Measurements from ENCODE around the gene ZNF208. TPM values are rescaled to one million over a fixed set of nuclear protein-coding genes. Genes with fewer than 3 reads are reported as not detected.
"Not testable (repeated sequence)": the region's sequence is repeated elsewhere in the genome, so short reads cannot be mapped to it uniquely, and the experiment has no call there.

The ZNF208 gene
- total RNA-seq (2014; rRNA removed; shearing (Covaris generic)): 0.33 and 2.8 TPM in 2 replicates

DNA sequence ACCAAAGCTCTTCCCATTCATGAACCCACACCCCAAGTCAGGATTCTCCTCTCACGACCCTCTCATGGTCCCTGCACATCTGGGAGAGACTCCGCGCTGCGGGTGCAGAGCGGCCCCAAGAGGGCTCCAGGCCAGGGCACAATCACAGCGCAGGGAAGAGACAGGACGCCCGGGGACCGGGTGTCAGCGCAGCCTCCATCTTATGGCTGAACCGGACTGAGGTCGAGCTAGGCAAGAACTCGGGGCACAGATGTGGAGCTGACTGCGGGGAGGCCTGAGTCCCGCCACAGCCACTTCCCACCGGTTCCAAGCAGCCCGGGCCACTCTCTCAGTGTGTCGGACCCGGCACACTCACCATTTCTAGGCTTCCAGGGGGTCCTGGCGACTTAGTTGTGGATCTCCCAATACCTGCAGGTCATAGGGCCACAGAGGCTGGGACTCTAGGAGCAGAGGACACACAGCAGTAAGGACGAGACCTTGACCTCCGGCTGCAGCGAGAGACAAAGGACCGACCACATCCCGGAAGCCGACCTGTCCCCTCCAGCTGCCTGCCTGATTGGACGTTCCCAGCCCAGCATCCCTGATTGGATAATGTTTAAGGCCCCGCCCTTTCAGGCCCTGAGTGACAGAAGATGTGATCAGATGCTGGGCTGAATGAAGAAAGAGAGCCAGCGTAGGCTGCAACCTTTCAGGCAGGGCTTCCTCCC lies at the start of gene ZNF208:
TSS of gene ZNF208 (minus strand) at position 507 of the 707 bp plus-strand sequence. CDS start at position 358, 149 bp downstream.
- peak; percentile 6 for DNase-seq (ENCODE audit: low spot score)

DNA sequence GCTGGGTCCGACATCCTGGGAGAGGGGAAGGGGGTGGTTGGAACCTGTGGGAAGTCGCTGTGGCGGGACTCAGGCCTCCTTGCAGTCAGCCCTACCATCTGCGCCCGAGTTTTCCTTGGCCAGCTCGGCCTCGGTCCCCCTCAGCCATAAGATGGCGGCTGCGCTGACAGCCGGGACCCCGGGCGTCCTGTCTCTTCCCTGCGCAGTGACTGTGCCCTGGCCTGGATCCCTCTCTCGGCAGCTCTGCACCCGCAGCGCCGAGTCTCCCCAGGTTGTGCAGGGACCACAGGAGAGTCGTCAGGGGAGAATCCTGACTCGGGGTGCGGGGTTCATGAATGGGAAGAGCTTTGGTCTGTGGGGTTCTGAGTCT lies 41.9 kb upstream of the ZNF208 start:
- no peak for DNase-seq (ENCODE audit: low spot score)

DNA sequence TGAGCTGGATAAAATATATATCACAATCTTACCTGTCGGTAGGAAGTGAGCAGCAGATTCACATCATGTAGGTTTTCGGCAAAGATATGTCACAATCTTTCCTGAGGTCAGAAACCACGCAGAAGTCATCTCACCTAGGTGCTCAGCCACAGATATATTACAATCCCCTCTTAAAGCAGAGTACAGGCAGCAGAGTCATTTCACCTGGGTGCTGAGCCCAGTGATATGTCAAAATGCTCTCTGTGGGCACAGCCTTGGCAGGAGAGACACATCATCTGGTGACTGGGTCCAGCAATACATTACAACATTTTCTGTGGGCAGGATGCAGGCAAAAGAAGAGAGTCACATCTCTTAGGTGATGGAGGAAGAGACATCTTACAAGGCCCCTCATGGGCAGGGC lies 30.4 kb upstream of the ZNF208 start:
- DNase-seq (ENCODE audit: low spot score): not testable (repeated sequence)

DNA sequence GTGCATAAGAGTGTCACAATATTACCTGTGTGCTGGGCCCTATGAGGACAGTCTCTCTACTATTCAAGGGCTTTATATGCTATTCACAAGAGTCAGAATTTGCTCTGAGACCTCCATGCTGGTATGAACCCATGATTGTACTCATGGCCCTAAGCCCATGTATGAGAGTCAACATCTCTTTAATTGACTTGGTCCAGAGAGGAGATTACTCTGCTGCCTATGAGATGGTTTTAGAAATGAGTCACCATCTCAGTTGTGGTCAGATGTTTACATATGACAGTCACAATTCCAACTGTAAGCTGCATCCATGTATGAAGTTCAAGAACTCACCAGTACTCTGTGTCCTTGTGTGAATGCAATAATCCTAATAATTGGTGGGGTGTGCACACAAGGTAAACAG lies 19.9 kb upstream of the ZNF208 start:
- DNase-seq (ENCODE audit: low spot score): no peak

DNA sequence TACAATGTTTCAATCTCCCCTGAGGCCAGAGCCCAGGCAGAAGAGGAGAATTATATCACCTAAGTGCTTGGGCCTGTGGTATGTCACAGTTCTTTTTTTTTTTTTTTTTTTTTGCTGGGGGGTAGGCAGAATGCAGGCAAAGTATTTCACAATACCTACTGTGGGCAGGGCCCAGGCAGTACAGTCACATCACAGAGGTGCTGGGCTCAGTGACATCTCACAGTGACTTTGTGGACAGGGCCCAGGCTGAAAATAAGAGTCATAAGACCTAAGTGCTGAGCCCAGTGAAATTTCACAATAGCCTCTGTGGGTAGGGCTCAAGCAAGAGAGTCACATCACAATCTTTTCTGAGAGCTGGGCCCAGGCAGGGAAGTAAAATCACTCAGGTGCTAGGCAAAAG lies 15.9 kb upstream of the ZNF208 start:
- DNase-seq (ENCODE audit: low spot score): no peak

DNA sequence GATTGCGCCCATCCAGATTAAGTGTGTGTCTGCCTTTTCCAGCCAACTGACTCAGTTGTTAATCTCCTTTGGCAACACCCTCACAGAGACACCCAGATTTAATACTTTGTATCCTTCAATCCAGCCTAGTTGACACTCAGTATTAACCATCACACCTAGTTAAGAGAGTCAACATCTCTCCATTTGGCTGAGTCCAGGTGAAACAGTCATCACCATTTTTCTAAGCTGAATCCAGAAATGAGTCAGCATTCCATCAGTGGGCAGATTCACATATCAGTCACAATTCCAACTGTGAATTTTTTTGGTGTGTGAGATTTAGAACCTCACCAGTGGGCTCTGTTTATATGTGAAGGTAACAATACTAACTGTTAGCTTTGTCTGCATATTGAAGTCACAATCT lies 14.8 kb upstream of the ZNF208 start:
- DNase-seq (ENCODE audit: low spot score): not testable (repeated sequence)

DNA sequence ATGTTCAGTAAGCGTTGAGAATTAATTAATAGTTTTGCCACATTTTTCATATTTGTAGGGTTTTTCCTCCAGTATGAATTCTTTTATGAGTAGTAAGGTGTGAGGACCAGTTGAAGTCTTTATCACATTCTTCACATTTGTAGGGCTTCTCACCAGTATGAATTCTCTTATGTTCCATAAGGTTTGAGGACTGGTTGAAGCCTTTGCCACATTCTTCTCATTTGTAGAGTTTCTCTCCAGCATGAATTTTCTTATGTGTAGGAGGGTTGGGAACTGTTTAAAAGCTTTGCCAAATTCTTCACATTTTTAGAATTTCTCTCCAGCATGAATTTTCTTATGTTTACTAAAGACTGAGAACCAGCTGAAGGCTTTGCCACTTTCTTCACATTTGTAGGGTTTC lies 40.3 kb downstream of the ZNF208 start:
- no peak for DNase-seq (ENCODE audit: low spot score)

DNA sequence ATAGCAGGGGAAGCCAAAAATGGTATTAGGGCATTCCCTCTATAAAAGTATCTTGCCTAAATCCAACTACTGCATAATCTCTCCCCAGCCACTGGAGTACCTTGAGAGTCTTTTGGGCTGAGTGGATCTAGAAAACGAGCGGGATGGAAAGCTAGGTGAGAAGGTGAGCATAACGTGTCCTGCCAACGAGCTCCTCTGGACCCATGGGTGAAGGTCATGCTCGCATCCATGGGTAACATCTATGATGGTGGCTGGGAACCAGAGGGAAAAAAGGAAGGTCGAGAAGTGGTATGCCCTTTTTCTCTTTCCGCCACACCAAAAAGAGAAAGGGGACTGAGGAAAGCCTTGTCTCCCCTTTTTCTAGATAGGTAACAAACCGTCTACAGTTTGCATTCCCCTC lies 63.0 kb downstream of the ZNF208 start:
- DNase-seq (ENCODE audit: low spot score): no peak

DNA sequence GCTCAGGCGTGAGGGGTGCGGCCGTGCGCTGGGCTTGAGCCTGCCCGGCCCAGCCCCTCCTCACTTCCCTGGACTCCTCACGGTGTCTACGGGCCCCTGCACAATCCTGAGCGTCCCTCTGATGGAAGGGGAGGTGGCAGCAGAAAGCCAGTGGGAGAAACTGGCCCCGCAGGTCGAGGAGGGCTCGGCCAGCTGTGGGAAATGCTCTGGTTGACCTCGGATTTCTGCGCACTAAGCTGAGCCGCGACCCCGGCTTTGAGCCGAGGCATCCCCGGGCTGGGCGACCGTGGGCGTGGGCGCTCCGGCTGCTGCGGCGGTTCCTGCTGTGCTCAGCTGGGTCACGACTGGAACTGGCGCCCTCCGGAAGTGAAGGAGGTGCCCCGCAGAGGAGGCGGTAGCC lies 70.1 kb downstream of the ZNF208 start:
- DNase-seq (ENCODE audit: low spot score): no peak

DNA sequence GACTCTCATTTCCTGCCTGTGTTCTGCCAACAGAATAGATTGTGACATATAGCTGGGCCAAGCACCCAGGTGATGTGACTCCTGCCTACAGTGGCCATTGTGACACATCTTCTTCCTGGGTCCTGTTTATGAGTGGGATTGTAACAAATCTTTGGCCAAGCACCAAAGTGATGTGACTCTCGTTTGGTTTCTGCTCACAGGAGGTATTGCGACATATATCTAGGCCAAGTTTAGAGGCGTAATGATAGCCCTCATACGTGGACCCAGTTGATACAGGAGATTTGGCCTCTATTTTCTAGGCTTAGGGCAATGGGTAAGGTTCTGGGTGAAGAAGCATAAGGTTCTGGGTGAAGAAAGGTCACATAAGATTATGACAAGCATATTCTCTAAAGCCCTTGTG lies 76.2 kb downstream of the ZNF208 start:
- no peak for DNase-seq (ENCODE audit: low spot score)

DNA sequence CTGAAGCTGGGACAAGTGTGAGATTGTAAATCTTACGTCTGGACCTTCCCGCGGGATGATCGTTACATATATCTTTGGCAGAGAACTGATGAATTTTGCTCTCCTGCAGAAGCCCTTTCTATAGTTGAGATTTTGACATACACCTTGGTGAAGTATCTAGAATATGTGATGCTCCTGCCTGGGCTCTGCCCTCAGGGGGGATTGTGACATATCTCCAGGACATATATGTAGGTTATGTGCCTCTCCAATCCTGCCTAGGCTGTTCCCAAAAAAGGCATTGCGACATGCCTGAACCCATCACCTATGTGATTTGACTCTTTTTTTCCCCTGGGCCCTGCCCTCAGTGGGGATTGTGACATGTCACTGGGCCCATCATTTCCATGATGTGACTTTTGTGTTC lies 76.6 kb downstream of the ZNF208 start:
- no peak for DNase-seq (ENCODE audit: low spot score)

DNA sequence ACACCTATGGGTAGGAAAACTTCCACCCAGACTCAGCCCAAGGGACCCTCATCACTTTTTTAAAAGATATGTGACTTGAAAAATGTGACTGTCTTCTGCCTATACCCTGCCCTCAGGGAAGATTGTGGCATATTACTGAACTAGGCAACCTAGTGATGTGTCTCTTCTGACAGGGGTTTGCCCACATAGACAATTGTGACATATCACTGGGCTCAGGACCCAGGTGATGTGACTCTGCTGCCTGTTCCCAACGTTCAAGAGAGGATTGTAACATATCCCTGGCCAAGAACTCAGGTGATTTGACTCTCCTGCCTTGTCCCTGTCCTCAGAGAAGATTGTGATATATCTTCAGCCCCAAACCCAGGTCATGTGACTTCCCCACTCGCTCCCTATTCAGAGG lies 88.5 kb downstream of the ZNF208 start:
- no peak for DNase-seq (ENCODE audit: low spot score)

DNA sequence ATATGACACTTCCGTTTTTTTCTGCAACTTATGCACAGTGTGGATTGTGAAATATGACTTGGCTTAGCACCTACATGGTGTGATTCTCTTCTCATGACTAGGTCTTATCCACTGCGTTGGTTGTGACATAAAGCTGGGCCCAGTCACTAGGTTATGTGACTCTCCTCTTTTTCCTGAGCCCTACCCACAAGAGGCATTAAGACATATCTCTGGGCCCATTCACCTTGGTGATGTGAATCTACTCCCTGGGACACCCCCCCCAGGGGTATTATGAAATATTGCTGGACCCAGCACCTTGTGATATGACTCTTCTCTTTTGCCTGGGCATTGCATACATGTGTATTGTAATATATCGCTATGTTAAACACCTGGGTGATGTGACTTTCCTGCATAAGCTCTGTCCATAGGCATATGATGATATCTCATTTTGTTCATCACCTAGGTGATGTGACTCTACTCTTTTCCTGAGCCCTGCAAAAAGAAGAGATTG lies 89.0 kb downstream of the ZNF208 start:
- no peak for DNase-seq (ENCODE audit: low spot score)

DNA sequence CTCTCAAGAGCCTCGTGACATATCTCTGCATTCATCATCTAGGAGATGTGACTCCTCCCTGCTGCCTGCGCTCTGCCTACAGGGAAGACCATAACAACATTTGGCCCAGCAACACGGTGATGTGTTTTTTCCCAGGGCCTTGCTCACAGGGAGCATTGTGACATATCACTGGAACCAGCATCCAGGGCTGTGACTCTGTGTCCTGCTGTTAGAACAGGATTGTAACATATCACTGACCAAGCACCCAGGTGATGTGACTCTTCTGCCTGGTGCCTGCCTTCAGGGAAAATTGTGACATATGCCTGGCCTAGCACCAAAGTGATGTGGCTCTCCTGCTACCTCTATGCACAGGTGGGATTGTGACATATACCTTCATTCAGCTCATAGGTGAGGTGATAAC lies 95.3 kb downstream of the ZNF208 start:
- DNase-seq (ENCODE audit: low spot score): no peak

DNA sequence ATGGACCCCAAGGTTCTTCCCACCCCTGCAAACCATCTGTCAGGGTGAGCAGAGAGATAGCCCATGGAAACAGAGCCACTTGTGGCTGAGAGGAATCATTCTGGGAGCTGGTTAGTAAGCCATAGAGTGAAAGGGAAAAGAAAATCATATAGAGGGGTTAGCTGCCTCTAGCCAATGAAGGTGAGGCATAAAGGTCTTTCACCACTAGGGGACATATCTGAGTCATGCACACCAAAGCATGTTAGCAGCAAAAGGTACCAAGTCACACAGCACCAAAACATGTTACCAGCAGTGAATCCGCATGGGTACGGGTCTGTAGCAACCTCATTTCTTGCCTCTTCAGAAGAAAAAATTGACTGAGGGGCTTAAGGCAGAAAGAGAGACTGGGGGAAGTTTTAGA lies 98.1 kb downstream of the ZNF208 start:
- no peak for DNase-seq (ENCODE audit: low spot score)

DNA sequence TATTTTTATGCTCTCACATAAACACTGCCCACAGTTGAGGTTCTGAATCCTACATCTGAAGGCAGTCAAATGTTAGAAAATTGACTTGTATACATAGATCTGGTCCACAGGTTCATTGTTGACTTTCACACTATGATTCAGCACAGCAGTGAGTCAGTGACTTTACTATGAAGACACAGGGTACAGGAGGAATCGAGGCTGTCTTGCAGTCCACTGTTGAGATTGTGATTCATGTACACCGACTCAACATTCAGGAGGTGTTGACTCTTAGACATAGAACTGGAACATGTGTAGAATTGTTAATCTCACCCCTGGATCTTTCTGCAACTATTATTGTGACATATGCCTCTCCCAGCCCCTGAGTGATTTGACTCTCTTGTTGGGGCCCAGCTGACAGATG lies 100.4 kb downstream of the ZNF208 start:
- DNase-seq (ENCODE audit: low spot score): no peak

DNA sequence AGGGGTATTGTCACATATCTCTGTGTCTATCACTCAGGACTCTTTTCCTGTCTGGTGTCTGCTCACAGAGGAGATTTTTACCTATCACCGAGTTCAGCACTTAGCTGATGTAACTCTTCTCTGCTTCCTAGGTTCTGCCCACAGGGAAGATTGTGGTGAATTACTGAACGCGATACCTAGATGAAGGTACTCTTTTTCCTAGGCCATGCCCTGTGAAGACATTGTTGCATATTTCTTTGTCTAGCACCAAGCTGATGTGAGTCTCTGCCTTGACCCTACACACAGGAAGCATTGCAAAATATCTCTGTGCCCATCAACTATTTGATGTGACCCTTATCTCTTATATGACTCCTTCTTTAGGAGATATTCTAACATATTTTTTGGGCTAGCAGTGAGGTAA lies 102.7 kb downstream of the ZNF208 start:
- DNase-seq (ENCODE audit: low spot score): no peak

DNA sequence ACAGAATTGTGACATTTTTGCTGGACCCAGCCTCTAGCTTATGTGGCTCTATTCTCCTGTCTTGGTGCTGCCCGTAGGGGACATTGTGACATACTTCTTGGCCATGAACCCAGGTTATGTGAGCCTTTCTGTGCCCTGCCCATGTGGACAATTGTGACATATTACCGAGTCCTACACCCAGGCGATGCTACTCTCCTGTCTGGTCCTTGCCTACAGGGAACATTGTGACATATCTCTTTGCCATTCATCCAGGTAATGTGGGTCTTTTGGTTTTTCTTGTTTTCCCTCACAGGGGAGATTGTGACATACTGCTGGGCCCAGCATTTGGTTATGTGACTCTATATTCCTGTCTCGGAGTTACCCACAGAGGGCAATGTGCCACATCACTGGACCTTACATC lies 103.2 kb downstream of the ZNF208 start:
- no peak for DNase-seq (ENCODE audit: low spot score)

DNA sequence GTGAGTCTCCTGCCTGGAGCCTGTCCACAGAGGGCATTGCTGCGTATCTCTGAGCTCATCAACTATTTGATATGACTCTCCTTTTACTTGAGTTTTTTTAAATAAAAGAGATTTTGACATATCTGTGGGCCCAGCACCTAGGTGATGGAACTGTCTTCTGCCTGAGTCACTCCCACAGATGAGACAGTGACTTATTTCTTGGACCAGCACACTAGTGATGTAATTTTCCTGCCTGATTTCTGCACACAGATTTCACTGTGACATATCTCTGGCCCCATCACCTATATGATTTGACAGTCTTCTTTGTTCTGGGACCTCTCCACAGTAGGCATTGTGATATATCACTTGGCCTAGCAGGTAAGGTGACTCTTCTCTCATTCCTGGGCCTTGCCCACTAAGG lies 108.2 kb downstream of the ZNF208 start:
- no peak for DNase-seq (ENCODE audit: low spot score)

DNA sequence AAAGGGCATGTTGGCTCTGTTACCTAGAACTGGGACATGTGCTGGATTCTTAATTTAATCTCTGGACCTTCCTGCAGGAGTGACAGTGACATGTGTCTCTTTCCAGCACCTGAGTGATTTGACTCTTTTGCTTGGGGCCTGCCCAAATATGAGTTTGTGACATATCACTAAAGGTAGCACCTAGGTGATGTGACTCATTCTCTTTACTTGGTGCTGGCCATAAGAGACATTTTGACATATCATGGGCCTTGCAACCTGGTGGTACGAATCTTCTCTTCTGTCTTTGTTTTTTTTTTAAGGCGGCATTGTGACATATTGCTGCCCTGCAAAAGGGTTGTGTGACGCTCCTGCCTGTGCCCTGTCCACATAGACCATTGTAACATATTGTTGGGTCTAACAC lies 108.9 kb downstream of the ZNF208 start:
- DNase-seq (ENCODE audit: low spot score): no peak

DNA sequence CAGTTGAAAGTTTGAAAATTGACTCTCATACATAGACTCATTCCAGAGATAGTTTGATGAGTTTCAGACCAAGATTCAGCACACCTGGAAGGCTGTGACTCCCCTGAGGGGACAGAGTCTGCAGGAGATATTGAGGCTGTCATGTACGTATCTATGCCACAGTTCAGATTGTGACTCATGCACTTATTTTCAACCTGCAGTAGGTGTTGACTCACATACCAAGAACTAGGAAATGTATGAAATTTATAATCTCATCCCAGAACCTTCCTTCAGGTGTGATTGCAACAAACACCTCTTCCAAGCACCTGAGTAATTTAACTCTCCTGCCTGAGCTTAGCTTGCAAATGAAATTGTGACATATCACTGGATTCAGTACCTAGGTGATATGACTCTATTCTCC lies 110.3 kb downstream of the ZNF208 start:
- DNase-seq (ENCODE audit: low spot score): no peak

DNA sequence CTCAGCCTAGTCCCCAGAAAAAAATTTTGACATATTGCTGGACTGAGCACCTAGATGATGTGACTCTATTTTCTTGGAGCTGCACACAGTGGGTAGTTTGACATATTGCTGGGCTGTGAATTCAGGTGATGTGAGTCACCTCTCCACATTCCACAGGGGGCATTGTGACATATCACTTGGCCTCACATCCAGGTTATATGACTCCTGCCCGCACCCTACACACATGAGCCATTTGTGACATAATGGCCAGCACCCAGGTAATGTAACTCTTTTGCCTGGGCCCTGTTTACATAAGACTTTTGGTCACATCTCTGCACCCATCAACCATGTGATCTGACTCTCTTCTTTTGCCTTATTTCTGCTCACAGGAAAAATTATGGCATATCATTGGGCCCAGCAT lies 119.7 kb downstream of the ZNF208 start:
- DNase-seq (ENCODE audit: low spot score): no peak

DNA sequence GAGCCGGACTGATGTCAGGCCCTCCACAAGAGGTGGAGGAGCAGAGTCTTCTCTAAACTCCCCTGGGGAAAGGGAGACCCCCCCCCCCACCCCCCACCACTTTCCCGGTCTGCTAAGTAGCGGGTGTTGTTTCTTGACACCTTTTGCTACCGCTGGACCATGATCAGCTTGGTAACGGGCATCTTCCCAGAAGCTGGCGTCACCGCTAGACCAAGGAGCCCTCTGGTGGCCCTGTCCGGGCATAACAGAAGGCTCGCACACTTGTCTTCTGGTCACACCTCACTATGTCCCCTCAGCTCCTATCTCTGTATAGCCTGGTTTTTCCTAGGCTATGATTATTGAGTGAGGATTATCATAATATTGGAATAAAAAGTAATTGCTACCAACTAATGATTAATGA lies 120.7 kb downstream of the ZNF208 start:
- not testable (repeated sequence) for DNase-seq (ENCODE audit: low spot score)

DNA sequence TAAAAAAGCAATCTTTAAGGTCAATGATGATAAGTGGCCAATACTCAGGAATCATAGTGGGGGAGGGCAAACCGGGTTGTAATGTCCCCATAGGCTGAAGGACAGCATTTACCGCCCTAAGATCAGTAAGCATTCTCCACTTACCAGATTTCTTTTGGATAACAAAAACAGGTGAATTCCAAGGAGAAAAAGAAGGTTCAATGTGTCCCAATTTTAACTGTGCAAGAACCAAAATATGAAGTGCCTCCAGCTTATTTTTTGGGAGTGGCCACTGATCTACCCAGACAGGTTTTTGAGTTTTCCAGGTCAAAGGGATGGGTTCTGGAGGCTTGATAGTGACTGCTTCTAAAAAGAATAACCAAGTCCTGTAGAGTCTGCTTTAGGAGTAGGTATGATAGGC lies 125.2 kb downstream of the ZNF208 start:
- not testable (repeated sequence) for DNase-seq (ENCODE audit: low spot score)
